ENCODE data around the gene PPP1R13B. TPM values are rescaled to one million over a fixed set of nuclear protein-coding genes. Genes with fewer than 3 reads are reported as not detected.

PPP1R13B gene
- total RNA-seq, 1 experiment from 2014 or later, result 17.8 TPM

DNA sequence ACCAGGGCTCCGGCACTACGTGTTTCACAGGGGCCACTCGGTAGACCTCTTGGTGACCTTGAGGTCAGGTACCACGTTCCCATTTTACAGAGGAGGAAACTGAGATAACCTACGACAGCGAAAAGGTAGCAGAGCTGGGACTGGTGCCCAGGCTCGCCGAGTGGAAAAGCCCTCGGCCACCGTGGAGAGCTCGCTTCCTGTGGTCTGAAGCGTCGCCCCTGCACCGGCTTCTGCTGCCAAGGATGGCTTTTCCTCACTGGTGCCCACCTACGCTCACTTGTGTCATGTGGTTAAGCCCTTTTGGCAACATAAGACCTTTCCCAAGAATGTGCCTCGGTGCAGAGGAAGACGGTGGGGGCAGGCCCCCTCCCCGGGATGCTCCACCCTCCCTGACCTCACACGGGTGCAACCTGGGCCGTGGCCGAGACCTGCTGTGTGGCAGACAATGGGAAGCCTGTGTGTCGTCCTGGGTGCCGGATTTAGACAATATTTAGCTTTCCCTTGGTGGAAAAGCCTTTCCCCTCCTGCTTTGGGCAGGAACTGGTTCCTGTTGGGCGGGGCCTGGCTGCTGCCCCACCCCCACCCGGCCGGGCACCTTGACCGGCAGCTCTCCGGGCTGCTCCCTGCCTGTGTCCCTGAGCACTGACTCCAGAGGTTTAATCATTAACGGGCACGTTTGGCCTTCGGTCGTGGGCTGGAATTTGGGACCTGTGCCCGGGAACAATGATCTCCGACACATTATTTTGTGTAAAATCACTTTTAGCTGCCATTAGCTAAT lies 32.4 kb upstream of the PPP1R13B start:
- RAD21 ChIA-PET (ENCODE audit: low non-redundant PET in 1 of 2, low total read pairs in 2 of 2, uncharacterized antibody in 2 of 2, unreplicated experiment in 2 of 2), result no interaction called here
- BruUV-seq (replicated peaks), result no TSS peak
- peak overlapping the region; percentile 13 to 27 for H3K4me3 ChIP-seq (replicated peaks in 1 of 2; ENCODE audit: low read depth in 1 of 2, low read length in 2 of 2)
- intact Hi-C loops (cut with micrococcal nuclease), result no loop called here
- no peaks in the 10 kb centered on the region for H3K27me3 ChIP-seq (ENCODE audit: insufficient read depth, low read length)
- peak overlapping the region; percentile 69 for H3K4me2 ChIP-seq (ENCODE audit: low read length)
- DNase-seq (ENCODE audit: low read depth, low spot score) (no peak), ATAC-seq (peak; percentile 90)
- H2AFZ ChIP-seq (ENCODE audit: low read depth, low read length, poor library complexity, severe bottlenecking), result peak overlapping the region; percentile 7
- H3K4me1 ChIP-seq (ENCODE audit: control insufficient read depth in 1 of 2, insufficient read depth in 2 of 2, low read length in 2 of 2), result peaks cover 26 to 30% of the 10 kb centered on the region in 2 experiments
- H3K79me2 ChIP-seq (ENCODE audit: insufficient read depth, low read length), result no peaks in the 10 kb centered on the region
- H3K36me3 ChIP-seq (ENCODE audit: control insufficient read depth in 1 of 2, insufficient read depth in 2 of 2, low read length in 2 of 2), result no peaks in the 10 kb centered on the region
- POLR2A ChIA-PET, result interaction anchor here (1.7 kb wide), 1 partner anchor 9 kb away, joined by 6 read pairs; no protein-coding TSS in a partner anchor
- H3K9me2 ChIP-seq (ENCODE audit: insufficient read depth), result no peaks in the 10 kb centered on the region
- H3K9ac ChIP-seq (ENCODE audit: low read length), result peak overlapping the region; percentile 36
- CTCF ChIA-PET, result interaction anchor here (0.5 to 3.2 kb wide), 6 partner anchors 10 to 71 kb away, joined by 3 to 17 read pairs (median 4); no protein-coding TSS in a partner anchor
- no peaks in the 10 kb centered on the region for H4K20me1 ChIP-seq (ENCODE audit: insufficient read depth)
- no peaks in the 10 kb centered on the region for H3K9me3 ChIP-seq (ENCODE audit: control insufficient read depth in 1 of 2, insufficient read depth in 1 of 2, low read depth in 1 of 2, low read length in 2 of 2)
- H3K27ac ChIP-seq (ENCODE audit: low read depth, low read length), result peak overlapping the region; percentile 64
- no peak for TF ChIP-seq POLR2A (IDR thresholded peaks at IDR 0.05; ENCODE audit: borderline replicate concordance, extremely low read depth, insufficient read depth, insufficient read length)
- peak; percentile 28; the same call in 1 of the 2 replicates for TF ChIP-seq POLR2AphosphoS5 (IDR thresholded peaks at IDR 0.05; ENCODE audit: low read depth, low read length)

DNA sequence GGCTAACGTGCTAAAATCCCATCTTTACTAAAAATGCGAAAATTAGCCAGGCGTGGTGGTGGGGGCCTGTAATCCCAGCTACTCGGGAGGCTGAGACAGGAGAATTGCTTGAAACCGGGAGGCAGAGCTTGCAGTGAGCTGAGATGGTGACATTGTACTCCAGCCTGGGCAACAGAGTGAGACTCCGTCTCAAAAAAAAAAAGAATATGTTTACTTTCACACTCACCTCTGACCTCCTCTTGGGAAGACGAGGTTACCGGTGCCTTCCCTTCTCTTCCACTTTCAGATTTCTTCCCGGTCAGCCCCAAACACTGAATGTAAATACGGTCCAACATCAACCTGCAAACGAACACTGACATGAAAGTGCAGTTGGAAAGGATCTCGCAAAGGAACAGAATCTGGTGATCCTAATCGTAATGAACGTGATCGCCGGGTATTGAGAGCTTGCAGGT lies 31.8 kb upstream of the PPP1R13B start:
- Histone ChIP-seq H4K20me1 (ENCODE audit: insufficient read depth) (no peaks in the 10 kb centered on the region), H3K9me3 (ENCODE audit: control insufficient read depth in 1 of 2, insufficient read depth in 1 of 2, low read depth in 1 of 2, low read length in 2 of 2) (no peaks in the 10 kb centered on the region), H3K9me2 (ENCODE audit: insufficient read depth) (no peaks in the 10 kb centered on the region), H2AFZ (ENCODE audit: low read depth, low read length, poor library complexity, severe bottlenecking) (no peak overlapping the region), H3K27ac (ENCODE audit: low read depth, low read length) (no peak overlapping the region), H3K9ac (ENCODE audit: low read length) (no peak overlapping the region), H3K79me2 (ENCODE audit: insufficient read depth, low read length) (no peaks in the 10 kb centered on the region), H3K4me3 (replicated peaks in 1 of 2; ENCODE audit: low read depth in 1 of 2, low read length in 2 of 2) (no peak overlapping the region), H3K4me1 (ENCODE audit: control insufficient read depth in 1 of 2, insufficient read depth in 2 of 2, low read length in 2 of 2) (peaks cover 26 to 30% of the 10 kb centered on the region in 2 experiments), H3K36me3 (ENCODE audit: control insufficient read depth in 1 of 2, insufficient read depth in 2 of 2, low read length in 2 of 2) (no peaks in the 10 kb centered on the region), H3K4me2 (ENCODE audit: low read length) (peak overlapping the region; percentile 69; the same call in 1 of the 2 replicates), H3K27me3 (ENCODE audit: insufficient read depth, low read length) (no peaks in the 10 kb centered on the region)
- DNase-seq (ENCODE audit: low read depth, low spot score) (no peak), ATAC-seq (no peak)
- ChIA-PET CTCF (interaction anchor here (1.5 to 3.2 kb wide), 2 partner anchors 11 to 22 kb away, joined by 3 to 17 read pairs; no protein-coding TSS in a partner anchor), POLR2A (no interaction called here), RAD21 (ENCODE audit: low non-redundant PET in 1 of 2, low total read pairs in 2 of 2, uncharacterized antibody in 2 of 2, unreplicated experiment in 2 of 2) (no interaction called here)
- BruUV-seq (replicated peaks), result no TSS peak
- intact Hi-C loops (cut with micrococcal nuclease), result no loop called here
- TF ChIP-seq JUND (IDR thresholded peaks at IDR 0.05), result no peak
- no peak for TF ChIP-seq ZFX (IDR thresholded peaks at IDR 0.05)
- TF ChIP-seq TCF7L2 (IDR thresholded peaks at IDR 0.05; ENCODE audit: borderline replicate concordance, extremely low read depth, insufficient read depth, insufficient read length), result no peak
- TF ChIP-seq ELF1 (IDR thresholded peaks at IDR 0.05; ENCODE audit: borderline replicate concordance, low read depth), result no peak
- TF ChIP-seq POLR2AphosphoS5 (IDR thresholded peaks at IDR 0.05; ENCODE audit: low read depth, low read length), result no peak
- TF ChIP-seq, protein P1, sequence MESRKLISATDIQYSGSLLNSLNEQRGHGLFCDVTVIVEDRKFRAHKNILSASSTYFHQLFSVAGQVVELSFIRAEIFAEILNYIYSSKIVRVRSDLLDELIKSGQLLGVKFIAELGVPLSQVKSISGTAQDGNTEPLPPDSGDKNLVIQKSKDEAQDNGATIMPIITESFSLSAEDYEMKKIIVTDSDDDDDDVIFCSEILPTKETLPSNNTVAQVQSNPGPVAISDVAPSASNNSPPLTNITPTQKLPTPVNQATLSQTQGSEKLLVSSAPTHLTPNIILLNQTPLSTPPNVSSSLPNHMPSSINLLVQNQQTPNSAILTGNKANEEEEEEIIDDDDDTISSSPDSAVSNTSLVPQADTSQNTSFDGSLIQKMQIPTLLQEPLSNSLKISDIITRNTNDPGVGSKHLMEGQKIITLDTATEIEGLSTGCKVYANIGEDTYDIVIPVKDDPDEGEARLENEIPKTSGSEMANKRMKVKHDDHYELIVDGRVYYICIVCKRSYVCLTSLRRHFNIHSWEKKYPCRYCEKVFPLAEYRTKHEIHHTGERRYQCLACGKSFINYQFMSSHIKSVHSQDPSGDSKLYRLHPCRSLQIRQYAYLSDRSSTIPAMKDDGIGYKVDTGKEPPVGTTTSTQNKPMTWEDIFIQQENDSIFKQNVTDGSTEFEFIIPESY (IDR thresholded peaks at IDR 0.05; ENCODE audit: extremely low read depth, insufficient replicate concordance, low read length), result no peak
- no peak for TF ChIP-seq CBX3 (IDR thresholded peaks at IDR 0.05; ENCODE audit: low read depth)
- no peak for TF ChIP-seq EZH2phosphoT487 (IDR thresholded peaks at IDR 0.05; ENCODE audit: borderline replicate concordance)
